Breast epithelium (tissue), 3 donors: ENCODE measurements around the gene POTEH.
"Not testable (repeated sequence)": the region's sequence is repeated elsewhere in the genome, so short reads cannot be mapped to it uniquely, and the experiment has no call there.

Experiments
- CTCF ChIP-seq, 3 donors: fragments of 450-650 bp; IDR thresholded peaks; one replicate each; pipeline ENCODE4 v1.5.1; 2016 to 2017; ENCODE audit warnings: antibody characterized with exemption in 3 of 3, mild to moderate bottlenecking in 3 of 3, moderate library complexity in 3 of 3
- POLR2AphosphoS5 ChIP-seq, 3 donors: sonication (generic); formaldehyde crosslinking; IDR thresholded peaks; one replicate each; pipeline ENCODE4 v1.6.1; 2017; ENCODE audit warnings: antibody characterized with exemption in 3 of 3

GRCh38 chr22:15684115-15684514, 5.7 kb upstream of the POTEH start:
- TF ChIP-seq CTCF, POLR2AphosphoS5 (IDR thresholded peaks at IDR 0.05): not testable (repeated sequence)
